ENCODE results near the gene DHX58.
A peak's percentile ranks its signal among the peaks of the same experiment; 100 is the strongest.

Gene DHX58

DNA sequence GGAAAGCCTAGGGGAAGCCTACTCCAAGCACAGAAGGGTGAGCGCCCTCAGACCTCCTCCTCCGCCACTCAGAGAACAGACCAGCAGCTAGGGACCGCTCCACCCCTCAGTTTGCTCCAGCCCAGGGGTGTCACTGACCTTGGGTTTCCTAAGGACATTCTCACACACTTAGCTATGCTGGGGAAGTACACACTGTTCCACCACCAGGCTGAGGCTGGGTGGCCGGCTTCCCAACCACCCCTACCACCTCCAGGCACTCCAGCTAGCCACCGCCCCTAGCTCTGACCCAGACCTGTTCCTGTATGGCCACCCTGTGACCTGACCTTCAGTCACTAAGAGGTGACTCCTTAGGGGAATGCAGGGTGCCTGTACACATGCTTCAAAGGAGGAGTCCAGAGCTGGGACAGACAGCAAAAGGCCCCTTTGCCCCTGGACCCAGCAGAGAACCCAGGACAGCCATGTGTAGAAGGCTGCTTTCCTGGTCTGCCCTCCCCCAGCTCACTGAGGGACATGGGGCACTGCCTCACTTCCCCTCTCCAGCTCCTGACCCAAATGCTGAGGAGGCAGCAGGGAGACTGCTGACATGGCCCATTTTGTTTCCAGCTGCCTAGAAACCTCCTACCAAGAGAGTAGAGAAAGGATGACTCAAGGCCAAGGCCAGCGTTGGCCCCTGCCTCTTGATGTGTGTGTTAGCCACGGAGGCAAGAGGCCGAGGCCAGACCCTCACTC, 16.8 kb upstream of the DHX58 start:
- DNase-seq: no peak

DNA sequence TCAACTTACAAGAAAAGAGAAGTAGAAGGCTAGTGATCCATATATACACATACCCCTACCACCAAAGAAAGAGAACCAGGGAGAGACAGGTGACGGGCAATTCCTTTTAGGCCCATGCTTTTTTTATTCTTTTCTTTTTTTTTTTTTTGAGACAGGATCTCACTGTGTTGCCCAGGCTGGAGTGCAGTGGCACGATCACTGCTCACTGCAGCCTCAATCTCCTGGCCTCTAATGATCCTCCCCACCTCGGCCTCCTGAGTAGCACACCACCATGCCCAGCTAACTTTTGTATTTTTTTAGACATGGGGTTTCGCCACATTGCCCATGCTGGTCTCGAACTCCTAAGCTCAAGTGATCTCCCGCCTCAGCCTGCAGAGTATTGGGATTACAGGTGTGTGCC, 14.9 kb upstream of the DHX58 start:
- DNase-seq: no peak

DNA sequence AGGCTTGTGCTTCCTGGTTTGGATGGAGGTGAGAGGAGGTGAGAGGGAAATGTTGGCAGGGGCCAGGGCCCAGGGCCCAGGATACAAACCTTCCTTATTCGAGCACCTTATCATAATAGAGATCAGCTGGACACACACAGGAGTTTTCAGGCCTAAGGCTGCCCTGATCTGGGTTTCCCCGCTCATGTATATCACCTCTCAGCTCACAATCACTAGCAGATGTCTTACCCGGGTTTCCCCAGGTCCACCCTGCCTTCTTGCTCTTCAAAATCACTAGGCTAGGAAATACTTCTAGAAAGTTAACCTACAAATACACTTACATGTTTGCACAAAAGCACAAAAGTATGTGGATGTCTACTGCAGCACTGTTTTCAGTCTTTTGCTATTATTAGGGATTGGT, 14.3 kb upstream of the DHX58 start:
- DNase-seq: no peak

DNA sequence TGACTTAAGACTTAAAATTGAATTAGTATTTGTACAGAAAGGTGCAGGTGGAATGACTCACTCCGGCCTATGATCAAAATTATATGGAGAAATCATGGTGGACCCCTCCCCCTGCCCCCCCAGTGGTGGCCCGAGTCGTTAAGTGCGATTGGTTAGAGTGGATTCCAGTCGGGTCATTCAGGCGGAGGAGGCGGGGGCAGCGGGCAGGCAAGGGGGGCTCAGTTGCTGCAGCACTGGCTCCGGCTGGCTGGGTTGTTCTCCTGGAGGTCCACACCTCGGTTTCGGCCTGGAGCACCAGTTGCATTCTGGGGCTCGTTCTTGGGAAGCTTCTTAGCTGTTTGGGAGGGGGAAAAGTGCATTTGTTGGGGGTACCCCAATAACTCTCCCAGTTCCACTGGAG, 13.1 kb upstream of the DHX58 start:
- no peak for DNase-seq

DNA sequence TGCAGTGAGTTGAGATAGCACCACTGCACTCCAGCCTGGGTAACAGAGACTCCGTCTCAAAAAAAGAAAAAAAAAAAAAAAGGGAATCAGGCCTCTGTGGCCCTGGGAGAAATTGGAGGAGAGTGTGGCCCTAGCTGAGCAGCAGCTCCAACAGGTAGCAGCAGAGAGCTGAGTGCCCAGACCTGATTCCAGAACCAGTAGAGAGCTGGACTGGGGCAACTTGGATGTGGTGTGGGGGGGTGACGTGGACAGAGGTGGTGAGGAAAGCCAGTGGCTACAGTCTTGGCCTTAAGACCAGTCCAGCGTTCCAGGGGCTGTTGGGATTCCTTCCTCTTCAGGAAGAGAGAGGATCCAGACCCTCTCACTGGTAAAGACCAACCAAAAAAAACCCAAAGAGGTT, 11.7 kb upstream of the DHX58 start:
- DNase-seq: no peak

DNA sequence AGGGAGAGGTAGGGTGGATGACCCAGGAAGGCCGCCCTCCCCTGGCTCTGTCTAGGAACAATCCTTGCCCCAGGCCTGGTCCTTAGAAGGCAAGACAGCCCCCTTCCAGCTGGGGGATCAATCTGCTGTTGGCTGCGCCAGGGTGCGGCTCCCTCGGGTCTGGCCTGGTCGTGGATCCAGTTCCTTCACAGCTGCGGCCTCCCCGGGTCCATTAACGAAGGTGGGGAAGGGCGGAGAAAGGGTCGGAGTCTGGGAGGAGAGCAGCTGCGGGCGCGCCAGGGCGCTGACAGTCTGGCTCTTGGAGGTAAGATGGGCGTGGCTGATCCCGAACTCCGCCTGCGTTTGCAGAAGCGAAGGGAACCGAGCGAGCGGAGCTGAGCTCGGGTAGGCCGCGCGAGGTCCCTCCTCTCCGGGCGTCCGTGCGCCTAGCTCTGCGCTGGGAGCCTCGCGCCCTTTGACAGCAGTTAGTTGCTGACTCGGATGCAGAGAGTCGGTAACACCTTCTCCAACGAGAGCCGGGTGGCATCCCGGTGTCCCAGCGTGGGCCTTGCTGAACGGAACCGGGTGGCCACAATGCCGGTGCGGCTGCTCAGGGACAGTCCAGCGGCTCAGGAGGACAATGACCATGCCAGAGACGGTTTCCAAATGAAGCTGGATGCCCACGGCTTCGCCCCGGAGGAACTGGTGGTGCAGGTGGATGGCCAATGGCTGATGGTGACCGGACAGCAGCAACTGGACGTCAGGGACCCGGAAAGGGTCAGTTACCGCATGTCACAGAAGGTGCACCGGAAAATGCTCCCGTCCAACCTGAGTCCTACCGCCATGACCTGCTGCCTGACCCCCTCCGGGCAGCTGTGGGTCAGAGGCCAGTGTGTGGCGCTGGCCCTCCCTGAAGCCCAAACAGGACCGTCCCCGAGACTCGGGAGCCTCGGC, 10.1 kb upstream of the DHX58 start, which contains the start of gene HSPB9:
TSS of gene HSPB9 (plus strand) at position 434 of the 933 bp plus-strand sequence. CDS start at position 481, 47 bp downstream.
- peak; percentile 55 for DNase-seq

DNA sequence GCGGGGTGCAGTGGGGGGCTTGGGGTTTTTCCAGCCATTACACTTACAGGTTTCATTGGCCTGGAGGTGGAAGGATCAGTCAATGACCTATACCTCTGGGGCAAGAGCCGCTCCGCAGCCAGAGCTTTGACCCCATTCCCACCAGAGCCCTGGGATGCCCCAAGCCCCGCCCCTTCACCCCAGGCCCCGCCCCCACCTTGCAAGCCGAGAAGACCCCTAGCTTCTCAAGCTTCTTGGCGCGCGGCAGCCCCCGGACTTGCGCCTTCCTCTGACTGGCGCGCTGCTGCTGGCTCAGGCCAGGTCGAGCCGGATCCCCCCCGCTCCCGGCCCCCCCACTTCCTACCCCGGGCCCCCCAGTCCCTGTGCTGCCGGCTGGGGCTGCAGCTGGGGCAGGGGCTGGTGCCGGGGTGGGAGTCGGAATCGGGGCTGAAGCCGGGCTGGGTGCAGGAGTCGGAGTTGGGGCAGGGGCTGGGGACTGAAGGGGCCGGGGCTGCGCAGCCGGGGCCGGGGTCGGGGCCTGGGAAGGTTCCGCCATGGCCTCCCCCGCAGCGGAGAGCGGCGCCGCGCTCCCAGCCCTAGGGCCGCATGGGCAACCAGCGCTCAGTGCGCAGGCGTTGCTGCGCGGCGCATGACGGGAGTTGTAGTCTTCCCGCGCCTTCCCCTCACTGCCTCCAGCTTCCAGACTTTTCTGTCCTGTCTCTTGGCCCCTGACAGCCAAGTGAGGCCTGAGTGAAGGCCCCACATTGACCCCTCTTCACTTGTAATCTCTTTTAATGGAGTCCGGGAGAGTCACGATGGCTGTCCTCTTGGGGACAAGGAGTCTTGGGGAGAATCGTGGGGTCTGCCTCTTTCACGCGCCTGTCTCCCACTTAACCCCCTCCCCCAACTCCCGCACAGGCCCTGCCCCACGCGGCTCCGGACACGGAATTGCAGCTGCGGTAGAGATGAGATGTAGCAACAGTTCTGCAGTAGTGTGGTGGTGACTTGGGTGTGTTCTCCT, 8.6 kb upstream of the DHX58 start, which contains the start of gene KAT2A:
TSS of gene KAT2A (minus strand) at position 598 of the 1,000 bp plus-strand sequence. CDS start at position 535, 63 bp downstream.
- DNase-seq: peak; percentile 34

DNA sequence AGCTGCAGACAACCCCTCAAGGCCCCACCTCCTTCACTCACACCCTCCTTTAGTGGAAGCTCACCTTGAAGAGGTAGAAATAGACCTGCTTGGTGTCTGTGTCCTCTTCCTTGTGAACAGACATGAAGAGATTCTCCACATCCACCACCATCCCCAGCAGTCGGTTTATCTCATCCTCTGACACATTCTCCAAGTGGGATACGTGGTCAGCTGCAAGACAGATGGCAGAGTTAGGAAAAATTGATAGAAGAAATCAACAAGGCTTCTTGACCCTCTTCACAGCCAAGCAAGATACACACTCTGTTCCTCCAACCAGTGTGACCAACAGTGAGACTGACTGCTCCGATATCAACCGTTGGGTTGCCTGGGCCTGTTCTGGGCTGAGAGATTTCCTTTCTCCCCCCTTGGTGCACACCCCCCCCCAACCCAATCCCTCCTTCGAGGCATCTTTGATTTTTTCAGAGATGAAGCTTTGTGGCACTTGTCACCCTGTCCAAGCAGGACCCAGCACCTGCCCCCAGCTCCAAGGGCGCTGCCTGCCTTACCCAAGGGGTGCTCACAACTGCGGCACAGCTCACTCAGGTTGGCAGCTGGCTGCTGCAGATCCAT, 7.8 kb upstream of the DHX58 start:
- no peak for DNase-seq

DNA sequence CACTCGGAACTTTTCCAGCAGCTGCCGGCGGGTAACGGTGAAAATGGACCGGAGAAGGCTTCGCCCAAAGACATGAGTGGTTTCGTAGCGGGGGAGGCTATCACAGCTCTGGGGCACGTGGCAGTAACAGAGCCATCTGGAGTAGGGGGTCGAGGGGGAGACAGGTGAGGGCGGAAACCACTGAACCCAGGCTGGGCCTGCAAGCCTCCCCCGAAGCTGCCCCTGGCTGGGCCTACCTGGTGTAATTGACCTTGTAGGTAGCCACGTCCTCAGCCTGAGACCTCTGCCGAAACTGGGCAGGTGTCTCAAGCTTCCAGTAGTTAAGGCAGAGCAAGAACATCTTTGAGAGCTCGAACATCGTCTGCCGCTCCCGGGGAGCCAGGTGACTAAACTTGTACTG, 6.8 kb upstream of the DHX58 start:
- DNase-seq: no peak

DNA sequence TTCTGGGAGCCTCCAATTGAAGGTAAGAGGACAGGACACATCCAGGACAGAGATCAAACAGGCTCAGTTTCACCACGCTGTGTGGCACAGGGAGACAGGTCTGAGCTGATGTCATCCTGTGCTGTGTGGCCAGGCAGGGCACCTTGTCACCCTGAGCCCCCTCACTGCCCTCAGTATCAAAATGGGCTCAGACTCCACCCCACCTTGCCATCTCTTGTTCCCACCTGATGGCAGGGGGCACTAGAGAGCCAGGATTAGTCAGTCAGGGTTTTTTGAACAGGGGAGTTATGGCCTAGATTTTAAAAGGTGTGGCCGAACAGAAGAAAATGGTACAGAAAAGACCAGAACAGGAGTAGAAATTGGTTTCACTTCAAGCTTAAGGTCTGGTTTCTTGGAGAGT, 6.0 kb upstream of the DHX58 start:
- DNase-seq: peak; percentile 23

DNA sequence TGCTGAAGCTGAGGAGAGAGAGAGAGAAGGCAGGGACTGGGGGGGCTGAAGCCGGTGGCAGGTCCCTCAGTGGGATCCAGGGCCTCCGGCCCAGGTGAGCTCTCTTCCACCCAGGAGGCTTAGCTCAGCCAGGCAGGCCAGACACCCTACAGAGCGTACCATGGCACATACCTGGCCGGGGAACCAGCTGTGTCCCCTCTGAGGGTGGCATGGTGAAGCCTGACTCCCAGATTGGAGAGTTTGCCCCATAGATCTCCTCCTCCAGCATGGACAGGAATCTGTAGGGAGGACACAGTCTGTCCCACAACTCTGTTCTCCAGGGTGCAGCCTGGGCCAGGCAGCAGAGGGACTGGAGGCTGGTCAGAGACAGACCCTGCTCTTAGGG, 5.6 kb upstream of the DHX58 start:
- DNase-seq: no peak

DNA sequence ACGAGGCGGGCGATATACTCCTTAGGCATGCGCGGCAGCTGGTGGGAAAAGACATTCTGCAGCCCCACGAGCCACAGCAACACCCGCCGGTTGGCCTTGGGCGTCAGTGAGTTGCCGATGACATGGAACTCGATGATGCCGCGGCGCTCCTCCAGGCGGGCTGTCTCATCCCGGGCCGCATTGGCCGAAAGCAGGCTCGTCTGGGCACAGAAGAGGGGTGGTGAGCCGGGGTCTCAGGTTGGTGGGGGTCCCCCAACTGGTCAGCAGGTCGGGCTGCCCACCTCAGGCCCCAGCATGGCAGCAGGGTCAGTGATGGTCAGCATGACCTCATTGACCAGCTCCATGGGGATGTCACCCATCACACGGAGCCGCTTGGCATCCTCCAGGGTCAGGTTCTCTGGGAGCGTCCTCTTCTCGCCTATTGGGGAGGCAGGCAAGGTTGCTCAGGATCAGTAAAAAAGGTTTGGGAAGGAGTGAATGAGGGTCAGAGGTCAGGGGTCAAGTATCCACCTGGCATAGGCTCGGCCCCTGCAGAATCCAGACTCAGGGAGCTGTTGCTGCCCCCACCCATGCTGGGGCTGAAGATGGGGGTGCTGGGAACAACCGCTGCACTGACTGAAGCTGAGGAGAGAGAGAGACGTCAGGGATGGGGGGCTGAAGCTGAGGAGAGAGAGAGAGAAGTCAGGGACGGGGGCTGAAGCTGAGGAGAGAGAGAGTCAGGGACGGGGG, 5.0 kb upstream of the DHX58 start:
- DNase-seq: no peak

DNA sequence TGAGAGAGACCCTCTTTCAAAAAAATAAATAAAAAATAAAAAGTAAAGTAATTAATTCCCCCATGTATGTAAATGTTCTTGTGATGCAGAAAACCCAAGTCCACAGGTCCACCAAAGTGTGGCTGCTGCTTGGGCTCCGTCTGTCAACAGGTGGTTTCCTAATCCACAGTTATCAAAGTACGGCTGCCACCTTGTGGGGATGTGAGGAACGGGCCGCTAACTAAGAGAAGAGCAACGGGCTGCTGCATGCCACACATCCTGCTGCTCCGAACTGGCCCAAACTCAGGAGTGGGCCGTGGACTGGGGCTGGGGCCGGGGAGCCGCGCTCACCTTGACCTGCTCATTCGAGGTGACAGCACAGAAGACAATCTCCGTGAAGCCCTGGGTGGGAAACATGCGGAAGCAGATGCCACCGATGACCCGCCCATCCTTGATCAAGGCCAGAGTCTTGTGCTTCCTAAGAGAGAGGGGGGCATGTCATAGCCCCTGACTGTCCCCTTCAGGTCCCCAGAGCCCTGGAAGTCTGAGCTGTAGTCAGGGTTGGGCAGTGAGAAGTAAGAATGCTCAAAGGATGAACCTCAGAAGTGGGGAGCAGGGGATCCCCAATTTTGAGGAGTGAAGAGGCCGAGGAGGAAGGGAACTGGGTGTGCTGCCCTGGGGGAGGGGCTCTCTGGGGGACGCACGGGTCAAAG, 4.3 kb upstream of the DHX58 start:
- DNase-seq: peak; percentile 70

DNA sequence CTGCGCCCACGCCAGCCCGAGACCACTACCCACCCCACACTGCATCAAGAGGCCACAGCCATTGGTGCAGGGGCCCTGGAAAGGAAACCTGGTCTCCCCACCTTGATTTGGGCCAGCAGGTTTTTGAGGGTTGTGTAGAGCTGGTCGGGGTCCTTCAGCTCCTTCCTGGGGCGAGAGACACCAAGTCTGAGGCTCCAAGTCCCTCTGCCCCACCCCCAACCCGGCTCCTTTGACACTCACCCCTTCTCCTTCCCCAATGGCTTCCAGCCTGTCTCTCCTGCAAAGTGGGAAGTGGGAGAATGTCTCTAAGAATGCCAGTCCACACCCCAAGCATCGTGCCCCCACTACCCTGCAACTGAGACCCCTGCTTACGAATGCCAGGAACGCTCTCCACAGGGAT, 1.6 kb upstream of the DHX58 start:
- no peak for DNase-seq

DNA sequence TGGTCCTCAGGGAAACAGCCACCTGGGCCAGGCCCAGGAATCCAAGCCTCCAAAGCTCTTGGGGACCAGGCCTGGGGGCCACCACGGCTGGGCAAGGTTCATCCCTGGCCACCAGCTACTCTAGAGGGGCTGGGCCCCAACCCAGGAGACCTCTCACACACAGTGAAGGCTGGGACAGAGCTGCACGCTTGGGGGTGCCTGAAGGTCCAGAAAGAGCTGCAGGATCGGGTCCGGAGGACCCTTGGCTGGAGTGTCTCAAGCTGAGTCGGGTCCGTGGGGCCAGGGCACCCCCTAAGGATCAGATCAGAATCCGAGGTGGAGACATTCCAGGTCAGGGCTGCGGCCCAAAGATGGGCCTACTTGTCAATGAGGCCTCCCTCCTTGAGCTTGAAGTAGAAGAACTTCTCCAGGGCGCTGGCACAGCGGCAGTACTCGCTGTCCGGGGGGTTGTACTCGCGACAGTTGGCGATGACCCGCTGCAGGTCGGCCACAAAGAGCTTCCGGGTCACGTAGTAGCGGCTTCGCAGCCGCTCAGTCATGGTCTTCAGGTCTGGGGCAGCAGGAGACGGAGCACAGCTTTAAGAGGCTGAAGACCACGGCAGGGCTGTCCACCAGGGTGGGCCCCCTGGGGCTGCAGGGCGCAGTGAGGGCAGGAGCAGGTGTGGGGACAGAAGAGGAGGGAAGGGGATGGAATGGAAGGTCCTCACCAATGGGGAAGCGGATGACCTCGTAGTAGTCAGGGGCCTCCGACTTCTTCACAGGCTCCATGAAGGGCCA, 967 bp upstream of the DHX58 start:
- no peak for DNase-seq

DNA sequence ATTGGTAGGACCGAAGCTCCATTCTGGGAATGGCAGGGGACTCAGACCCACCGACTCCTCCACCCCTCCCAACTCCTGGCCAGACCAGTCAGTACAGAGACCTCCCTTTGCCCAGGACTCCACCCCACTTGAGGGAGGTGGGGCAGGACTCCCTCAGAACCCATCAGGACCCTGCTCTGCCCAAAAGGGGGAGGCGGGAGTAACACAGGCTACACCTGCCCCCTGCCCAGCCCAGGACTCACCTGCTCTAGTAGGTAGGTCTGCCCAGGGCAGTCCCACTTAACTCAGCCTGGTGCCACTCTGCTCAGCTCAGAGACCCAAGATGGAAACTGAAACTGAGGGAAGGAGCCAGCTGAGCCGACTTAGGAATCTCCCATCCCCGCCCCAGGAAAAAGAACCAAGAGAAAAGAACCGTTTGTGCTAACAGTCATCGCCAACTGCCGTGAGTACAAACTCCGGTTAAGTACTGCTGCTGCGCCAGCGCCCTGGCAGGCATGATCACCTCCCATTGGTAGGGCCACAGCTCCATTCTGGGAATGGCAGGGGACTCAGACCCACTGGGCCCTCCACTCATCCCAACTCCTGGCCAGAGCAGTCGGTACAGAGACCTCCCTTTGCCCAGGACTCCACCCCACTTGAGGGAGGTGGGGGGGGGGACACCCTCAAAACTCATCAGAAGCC, 503 bp downstream of the DHX58 start:
- DNase-seq: peak; percentile 63

DNA sequence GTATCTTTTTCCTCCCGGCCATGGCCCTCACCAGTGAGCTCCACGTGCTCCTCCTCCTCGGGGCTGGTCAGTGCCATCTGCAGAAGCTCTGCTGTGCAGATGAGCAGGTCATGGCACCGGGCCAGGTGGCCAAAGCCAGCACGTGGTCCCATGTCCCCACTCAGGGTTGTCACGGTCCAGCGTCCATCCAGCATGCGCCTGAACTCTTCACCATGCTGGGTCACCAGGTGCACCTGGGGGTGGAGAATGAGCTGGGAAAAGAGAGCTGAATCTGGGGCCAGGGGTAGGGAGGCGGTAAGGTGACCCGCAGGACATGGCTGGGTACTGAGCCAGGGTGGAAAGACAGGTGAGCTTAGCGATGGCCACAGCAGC, 1.3 kb downstream of the DHX58 start:
- no peak for DNase-seq

DNA sequence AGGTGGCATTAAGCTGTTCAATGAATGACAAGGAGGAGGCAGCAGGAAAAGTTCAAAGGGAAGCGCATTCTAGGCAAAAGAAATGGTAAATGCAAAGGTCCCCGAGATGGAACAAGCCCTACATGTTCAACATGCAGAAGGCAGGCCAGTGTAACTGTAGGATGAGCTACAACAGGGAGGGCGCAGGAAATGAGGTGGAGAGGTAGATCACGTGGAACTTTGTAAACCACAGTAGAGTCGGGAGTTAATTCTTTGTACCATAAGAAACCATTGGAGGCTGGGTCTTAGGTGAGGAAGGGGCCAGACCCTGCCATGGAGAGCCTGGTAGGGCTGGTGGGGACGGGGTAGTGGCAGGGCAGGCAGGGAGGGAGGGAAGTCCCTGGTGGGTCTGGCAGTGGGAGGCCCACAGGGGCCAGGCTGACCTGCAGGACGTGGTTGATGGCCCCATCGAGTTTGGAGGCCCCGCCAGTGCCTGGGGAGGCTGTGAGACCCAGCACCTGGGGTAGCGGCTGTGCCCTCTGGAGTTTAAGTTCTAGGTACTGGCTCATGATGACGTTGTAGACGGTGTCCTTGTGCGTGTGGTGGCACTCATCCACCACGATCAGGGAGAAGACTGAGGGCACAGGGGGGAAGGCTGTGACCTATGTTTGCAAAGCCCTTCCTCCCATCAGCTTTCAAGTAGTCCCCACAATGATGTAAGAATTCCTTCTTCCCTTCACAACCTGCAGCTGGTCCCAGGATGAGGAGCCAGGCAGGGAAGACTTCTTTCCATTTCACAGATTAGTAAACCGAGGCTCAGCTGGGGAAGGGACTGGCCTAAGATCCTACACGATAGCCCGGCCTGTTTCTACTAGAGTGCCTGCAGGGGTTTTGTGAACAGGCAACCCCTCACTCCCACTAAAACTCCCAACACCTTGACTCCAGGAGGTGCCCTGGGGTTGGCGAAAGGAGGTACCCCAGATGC, 1.9 kb downstream of the DHX58 start:
- no peak for DNase-seq

Measured in DMS79 treated with DMSO at 0.1 percent for 48 hours (cell line).